GM23338 (cell line): ENCODE results near the gene CELF4. TPM values are rescaled to one million over a fixed set of nuclear protein-coding genes. Genes with fewer than 3 reads are reported as not detected.
A peak's percentile ranks its signal among the peaks of the same experiment; 100 is the strongest.
"Not testable (repeated sequence)": the region's sequence is repeated elsewhere in the genome, so short reads cannot be mapped to it uniquely, and the experiment has no call there.

ENCODE experiments used
- ATAC-seq: fragments of 200-7000 bp; cut with Tn5 transposase; 3 replicates; pipeline ENCODE4 v1.9.1; 2020
- DNase-seq: peaks from one replicate; pipeline ENCODE4 v3.0.0-alpha.2; 2015; ENCODE audit warnings: low spot score
- H2AFZ ChIP-seq: fragments of 200-600 bp; sonication (generic); 2 replicates; pipeline ENCODE4 v1.8.0; 2016; ENCODE audit warnings: antibody characterized with exemption, mild to moderate bottlenecking, moderate library complexity
- H3F3A ChIP-seq: fragments of 200-600 bp; sonication (generic); replicated peaks from 2 replicates; pipeline ENCODE4 v1.8.0; 2017; ENCODE audit warnings: antibody characterized with exemption, mixed run types, low read depth
- H3K27ac ChIP-seq: fragments of 200-600 bp; sonication (generic); 2 replicates; pipeline ENCODE4 v1.6.1; 2016; ENCODE audit warnings: low read depth
- H3K27me3 ChIP-seq: fragments of 200-600 bp; sonication (generic); 2 replicates; pipeline ENCODE4 v1.8.0; 2016; ENCODE audit warnings: mild to moderate bottlenecking, mixed run types, moderate library complexity; ENCODE audit not compliant: insufficient read depth
- H3K36me3 ChIP-seq: fragments of 200-600 bp; sonication (generic); 2 replicates; pipeline ENCODE4 v1.8.0; 2016; ENCODE audit warnings: mild to moderate bottlenecking; ENCODE audit not compliant: insufficient read depth
- H3K4me1 ChIP-seq: fragments of 200-600 bp; sonication (generic); 2 replicates; pipeline ENCODE4 v1.8.0; 2016; ENCODE audit warnings: mild to moderate bottlenecking, moderate library complexity; ENCODE audit not compliant: insufficient read depth
- H3K4me2 ChIP-seq: fragments of 200-600 bp; sonication (generic); 2 replicates; pipeline ENCODE4 v1.7.1; 2017; ENCODE audit warnings: mixed run types
- H3K4me3 ChIP-seq: fragments of 200-600 bp; sonication (generic); 2 replicates; pipeline ENCODE4 v1.6.1; 2016; ENCODE audit warnings: mixed run types
- H3K79me2 ChIP-seq: fragments of 200-600 bp; sonication (generic); replicated peaks from 2 replicates; pipeline ENCODE4 v1.8.0; 2017; ENCODE audit warnings: mild to moderate bottlenecking; ENCODE audit not compliant: insufficient read depth
- H3K9me2 ChIP-seq: fragments of 200-600 bp; sonication (generic); 2 replicates; pipeline ENCODE4 v1.8.0; 2017; ENCODE audit not compliant: insufficient read depth
- H4K20me1 ChIP-seq: fragments of 200-600 bp; sonication (generic); replicated peaks from 2 replicates; pipeline ENCODE4 v1.8.0; 2017; ENCODE audit warnings: mild to moderate bottlenecking; ENCODE audit not compliant: insufficient read depth
- H3K27ac Mint-ChIP-seq: 2 replicates; pipeline ENCODE4 v1.8.0; 2020; ENCODE audit warnings: inconsistent platforms, mild to moderate bottlenecking, moderate library complexity, mixed read lengths
- H3K27me3 Mint-ChIP-seq: 3 replicates; pipeline ENCODE4 v1.8.0; 2022; ENCODE audit warnings: low read depth, mild to moderate bottlenecking, moderate library complexity, mixed read lengths, inconsistent platforms; ENCODE audit not compliant: insufficient read depth, poor library complexity
- H3K36me3 Mint-ChIP-seq: 3 replicates; pipeline ENCODE4 v1.8.0; 2021; ENCODE audit warnings: low read depth, mild to moderate bottlenecking, inconsistent platforms, moderate library complexity, mixed read lengths
- H3K4me1 Mint-ChIP-seq: 3 replicates; pipeline ENCODE4 v1.8.0; 2020; ENCODE audit warnings: mild to moderate bottlenecking, inconsistent platforms, mixed read lengths
- H3K4me3 Mint-ChIP-seq: 3 replicates; pipeline ENCODE4 v1.8.0; 2021; ENCODE audit warnings: moderate library complexity, mild to moderate bottlenecking, inconsistent platforms, mixed read lengths
- H3K9me3 Mint-ChIP-seq: 3 replicates; pipeline ENCODE4 v1.8.0; 2020; ENCODE audit warnings: moderate library complexity, mild to moderate bottlenecking, inconsistent platforms, mixed read lengths
- CREB1 ChIP-seq: fragments of 250-450 bp; sonication (Bioruptor Pico); IDR thresholded peaks from 2 replicates; pipeline ENCODE4 v1.5.0; 2020; ENCODE audit warnings: low read depth, mild to moderate bottlenecking, moderate library complexity
- EZH2 ChIP-seq: fragments of 200-600 bp; sonication (generic); IDR thresholded peaks from one replicate; pipeline ENCODE4 v1.8.0; 2017; ENCODE audit warnings: antibody characterized with exemption, mild to moderate bottlenecking, low read depth; ENCODE audit not compliant: unreplicated experiment
- EZH2phosphoT487 ChIP-seq: fragments of 200-600 bp; sonication (generic); IDR thresholded peaks from one replicate; pipeline ENCODE4 v1.8.1; 2018; ENCODE audit warnings: antibody characterized with exemption; ENCODE audit not compliant: unreplicated experiment
- NANOG ChIP-seq: IDR thresholded peaks from 2 replicates; pipeline ENCODE4 v1.6.1; 2016; ENCODE audit warnings: antibody characterized with exemption, borderline replicate concordance
- STAT1 ChIP-seq: IDR thresholded peaks from one replicate; pipeline ENCODE4 v1.6.1; 2016; ENCODE audit warnings: antibody characterized with exemption; ENCODE audit not compliant: unreplicated experiment
- ZNF331 ChIP-seq: fragments of 250-450 bp; sonication (Bioruptor Pico); IDR thresholded peaks from 2 replicates; pipeline ENCODE4 v1.5.0; 2020; ENCODE audit warnings: low read depth, mild to moderate bottlenecking, moderate library complexity
- polyA plus RNA-seq: library from polyadenylated mRNA; unstranded; fragments of >200 nt; fragmentation: Nextera tagmentation; extraction: Ambion mirVana; gene quantifications from 2 replicates; pipeline ENCODE4 v1.2.1, GENCODE V29; 2016
- total RNA-seq: library from RNA; depleted of rRNA; stranded (reverse); fragments of >200 nt; shearing (Covaris generic); gene quantifications from 2 replicates; pipeline ENCODE4 v1.2.3, GENCODE V29; 2014
- TF ChIP-seq, protein P1 (sequence below), 2 experiments: fragments of 200-600 bp in 1 of 2; sonication (generic) in 1 of 2; conservative IDR thresholded peaks; 2 replicates each; pipeline versions ENCODE4 v1.5.1 to v1.6.1; 2016 to 2017; ENCODE audit warnings: antibody characterized with exemption in 2 of 2, low read depth in 2 of 2, mild to moderate bottlenecking in 2 of 2, moderate library complexity in 1 of 2
- TF ChIP-seq, protein P2 (sequence below): fragments of 250-450 bp; sonication (Bioruptor Pico); IDR thresholded peaks from 2 replicates; pipeline ENCODE4 v1.5.0; 2020; ENCODE audit warnings: mild to moderate bottlenecking, moderate library complexity

The CELF4 gene
- total and polyA plus RNA-seq, 2 experiments from 2014 or later, result 2.6 to 6.7 TPM

DNA sequence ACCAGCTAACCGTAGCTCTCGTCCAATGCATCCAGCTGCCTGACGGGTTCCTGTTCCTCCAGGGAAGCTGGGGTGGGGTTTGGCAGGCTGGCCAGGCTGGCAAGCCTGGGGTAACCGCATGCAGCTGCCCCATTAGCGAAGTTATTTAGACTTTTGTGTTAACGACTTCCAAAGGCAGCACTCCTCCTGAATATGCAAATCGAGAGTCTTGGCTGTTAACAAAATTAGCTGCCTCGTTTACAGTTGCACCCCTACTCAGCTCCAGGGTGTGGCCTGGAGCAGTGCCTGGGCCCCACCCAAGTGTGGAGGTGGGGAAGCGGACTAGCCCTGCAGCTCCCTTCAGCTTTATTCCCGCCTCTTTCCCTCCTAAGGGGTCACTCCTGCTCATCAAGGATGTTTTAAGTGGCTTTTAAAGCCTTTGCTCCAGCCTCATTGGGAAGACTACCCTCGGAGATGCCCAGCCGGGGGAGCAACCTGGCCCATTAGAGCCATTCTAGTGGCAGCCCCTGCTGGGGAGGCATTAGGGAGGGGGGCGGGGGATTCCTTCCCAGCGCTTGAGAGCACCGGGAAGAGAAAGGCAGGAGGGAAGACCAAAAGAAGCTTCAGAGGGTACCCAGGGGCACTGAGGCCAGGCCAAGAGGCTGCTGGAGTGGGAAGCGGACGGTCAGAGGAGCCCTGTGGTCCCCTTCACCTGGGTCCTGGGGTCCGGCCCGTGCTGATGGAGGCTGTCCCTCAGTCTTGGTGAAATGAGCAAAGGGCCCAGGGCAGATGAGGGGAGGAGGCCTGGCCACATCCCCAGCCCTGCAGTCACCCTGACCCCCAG, 204.1 kb downstream of the CELF4 start:
- Mint-ChIP-seq H3K27ac (no peak overlapping the region), H3K4me1 (peaks cover 21% of the 10 kb centered on the region), H3K4me3 (peak overlapping the region; percentile 55), H3K36me3 (no peaks in the 10 kb centered on the region), H3K27me3 (peaks cover 70% of the 10 kb centered on the region), H3K9me3 (peaks cover 2% of the 10 kb centered on the region; the same call in 2 of the 3 replicates)
- Histone ChIP-seq H2AFZ (no peak overlapping the region), H3F3A (no peaks in the 10 kb centered on the region; the same call in 1 of the 2 replicates), H3K36me3 (no peaks in the 10 kb centered on the region), H3K9me2 (no peaks in the 10 kb centered on the region), H3K4me2 (peak overlapping the region; percentile 75), H3K27me3 (peaks cover 72% of the 10 kb centered on the region), H4K20me1 (peaks cover 9% of the 10 kb centered on the region; the same call in 1 of the 2 replicates), H3K4me1 (peaks cover 22% of the 10 kb centered on the region), H3K27ac (no peak overlapping the region), H3K79me2 (no peaks in the 10 kb centered on the region), H3K4me3 (peak overlapping the region; percentile 42)
- DNase-seq (peak; percentile 38), ATAC-seq (peak; percentile 52)
- no peak for TF ChIP-seq EZH2

DNA sequence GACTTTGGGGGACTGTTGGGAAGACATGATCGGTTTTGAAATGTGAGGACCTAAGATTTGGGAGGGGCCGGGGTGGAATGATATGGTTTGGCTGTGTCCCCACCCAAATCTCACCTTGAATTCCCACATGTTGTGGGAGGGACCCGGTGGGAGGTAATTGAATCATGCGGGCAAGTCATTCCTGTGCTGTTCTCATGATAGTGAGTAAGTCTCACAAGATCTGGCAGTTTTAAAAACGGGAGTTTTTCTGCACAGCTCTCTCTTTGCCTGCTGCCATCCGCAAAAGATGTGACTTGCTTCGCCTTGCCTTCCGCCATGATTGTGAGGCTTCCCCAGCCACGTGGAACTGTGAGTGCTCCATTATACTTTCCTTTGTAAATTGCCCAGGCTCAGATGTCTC, 207.5 kb downstream of the CELF4 start:
- Mint-ChIP-seq H3K27me3 (peaks cover 55% of the 10 kb centered on the region), H3K4me1 (peaks cover 21% of the 10 kb centered on the region)
- not testable (repeated sequence) for H3K4me2 ChIP-seq, H2AFZ ChIP-seq, H3K79me2 ChIP-seq, H3K4me3 Mint-ChIP-seq, H3F3A ChIP-seq, H3K4me3 ChIP-seq, H3K27ac Mint-ChIP-seq, H4K20me1 ChIP-seq, ATAC-seq, DNase-seq, H3K36me3 Mint-ChIP-seq, H3K27ac ChIP-seq, H3K36me3 ChIP-seq, H3K9me2 ChIP-seq, H3K9me3 Mint-ChIP-seq
- H3K27me3 ChIP-seq, result peaks cover 43% of the 10 kb centered on the region
- peaks cover 22% of the 10 kb centered on the region for H3K4me1 ChIP-seq

DNA sequence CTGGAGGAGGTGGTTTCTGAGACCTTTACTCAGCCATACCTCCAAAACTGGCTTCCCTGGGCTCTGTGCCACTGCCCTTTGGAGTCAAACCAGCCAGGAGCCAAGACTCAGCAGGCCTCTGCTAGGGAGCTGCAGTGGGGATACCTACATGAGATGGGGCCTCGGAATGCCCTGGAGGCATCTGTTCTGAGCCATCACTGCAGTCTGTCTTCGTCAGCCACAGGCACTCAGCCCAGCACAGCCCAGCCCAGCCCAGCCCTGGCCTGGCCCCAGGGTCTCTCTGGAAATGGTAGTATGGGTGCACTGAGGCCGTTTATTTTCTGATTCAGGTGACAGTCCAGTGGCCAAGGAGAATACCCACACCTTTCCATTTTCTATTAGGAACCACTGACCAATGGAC, 209.8 kb downstream of the CELF4 start:
- H3K9me3 Mint-ChIP-seq, result no peaks in the 10 kb centered on the region; the same call in 2 of the 3 replicates
- Histone ChIP-seq H2AFZ (no peak overlapping the region), H3K4me1 (peaks cover 3% of the 10 kb centered on the region), H3K79me2 (no peaks in the 10 kb centered on the region), H3K9me2 (no peaks in the 10 kb centered on the region), H3K27me3 (peaks cover 23% of the 10 kb centered on the region), H3F3A (no peaks in the 10 kb centered on the region), H3K27ac (no peak overlapping the region), H4K20me1 (peaks cover 2% of the 10 kb centered on the region; the same call in 1 of the 2 replicates), H3K4me2 (no peak overlapping the region), H3K36me3 (no peaks in the 10 kb centered on the region), H3K4me3 (no peak overlapping the region)
- H3K4me3 Mint-ChIP-seq, result no peak overlapping the region
- H3K27ac Mint-ChIP-seq, result no peak overlapping the region
- H3K27me3 Mint-ChIP-seq, result peaks cover 38% of the 10 kb centered on the region
- ATAC-seq, result no peak
- no peaks in the 10 kb centered on the region for H3K36me3 Mint-ChIP-seq
- peaks cover 4% of the 10 kb centered on the region for H3K4me1 Mint-ChIP-seq
- DNase-seq, result no peak
- TF ChIP-seq, protein P1, sequence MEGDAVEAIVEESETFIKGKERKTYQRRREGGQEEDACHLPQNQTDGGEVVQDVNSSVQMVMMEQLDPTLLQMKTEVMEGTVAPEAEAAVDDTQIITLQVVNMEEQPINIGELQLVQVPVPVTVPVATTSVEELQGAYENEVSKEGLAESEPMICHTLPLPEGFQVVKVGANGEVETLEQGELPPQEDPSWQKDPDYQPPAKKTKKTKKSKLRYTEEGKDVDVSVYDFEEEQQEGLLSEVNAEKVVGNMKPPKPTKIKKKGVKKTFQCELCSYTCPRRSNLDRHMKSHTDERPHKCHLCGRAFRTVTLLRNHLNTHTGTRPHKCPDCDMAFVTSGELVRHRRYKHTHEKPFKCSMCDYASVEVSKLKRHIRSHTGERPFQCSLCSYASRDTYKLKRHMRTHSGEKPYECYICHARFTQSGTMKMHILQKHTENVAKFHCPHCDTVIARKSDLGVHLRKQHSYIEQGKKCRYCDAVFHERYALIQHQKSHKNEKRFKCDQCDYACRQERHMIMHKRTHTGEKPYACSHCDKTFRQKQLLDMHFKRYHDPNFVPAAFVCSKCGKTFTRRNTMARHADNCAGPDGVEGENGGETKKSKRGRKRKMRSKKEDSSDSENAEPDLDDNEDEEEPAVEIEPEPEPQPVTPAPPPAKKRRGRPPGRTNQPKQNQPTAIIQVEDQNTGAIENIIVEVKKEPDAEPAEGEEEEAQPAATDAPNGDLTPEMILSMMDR (conservative IDR thresholded peaks at IDR 0.05; ENCODE audit: low read depth in 2 of 2), result no peak
- TF ChIP-seq STAT1 (no peak), EZH2phosphoT487 (no peak), ZNF331 (no peak), NANOG (no peak), CREB1 (CRISPR knock-in tag) (no peak)
- TF ChIP-seq, protein P2, sequence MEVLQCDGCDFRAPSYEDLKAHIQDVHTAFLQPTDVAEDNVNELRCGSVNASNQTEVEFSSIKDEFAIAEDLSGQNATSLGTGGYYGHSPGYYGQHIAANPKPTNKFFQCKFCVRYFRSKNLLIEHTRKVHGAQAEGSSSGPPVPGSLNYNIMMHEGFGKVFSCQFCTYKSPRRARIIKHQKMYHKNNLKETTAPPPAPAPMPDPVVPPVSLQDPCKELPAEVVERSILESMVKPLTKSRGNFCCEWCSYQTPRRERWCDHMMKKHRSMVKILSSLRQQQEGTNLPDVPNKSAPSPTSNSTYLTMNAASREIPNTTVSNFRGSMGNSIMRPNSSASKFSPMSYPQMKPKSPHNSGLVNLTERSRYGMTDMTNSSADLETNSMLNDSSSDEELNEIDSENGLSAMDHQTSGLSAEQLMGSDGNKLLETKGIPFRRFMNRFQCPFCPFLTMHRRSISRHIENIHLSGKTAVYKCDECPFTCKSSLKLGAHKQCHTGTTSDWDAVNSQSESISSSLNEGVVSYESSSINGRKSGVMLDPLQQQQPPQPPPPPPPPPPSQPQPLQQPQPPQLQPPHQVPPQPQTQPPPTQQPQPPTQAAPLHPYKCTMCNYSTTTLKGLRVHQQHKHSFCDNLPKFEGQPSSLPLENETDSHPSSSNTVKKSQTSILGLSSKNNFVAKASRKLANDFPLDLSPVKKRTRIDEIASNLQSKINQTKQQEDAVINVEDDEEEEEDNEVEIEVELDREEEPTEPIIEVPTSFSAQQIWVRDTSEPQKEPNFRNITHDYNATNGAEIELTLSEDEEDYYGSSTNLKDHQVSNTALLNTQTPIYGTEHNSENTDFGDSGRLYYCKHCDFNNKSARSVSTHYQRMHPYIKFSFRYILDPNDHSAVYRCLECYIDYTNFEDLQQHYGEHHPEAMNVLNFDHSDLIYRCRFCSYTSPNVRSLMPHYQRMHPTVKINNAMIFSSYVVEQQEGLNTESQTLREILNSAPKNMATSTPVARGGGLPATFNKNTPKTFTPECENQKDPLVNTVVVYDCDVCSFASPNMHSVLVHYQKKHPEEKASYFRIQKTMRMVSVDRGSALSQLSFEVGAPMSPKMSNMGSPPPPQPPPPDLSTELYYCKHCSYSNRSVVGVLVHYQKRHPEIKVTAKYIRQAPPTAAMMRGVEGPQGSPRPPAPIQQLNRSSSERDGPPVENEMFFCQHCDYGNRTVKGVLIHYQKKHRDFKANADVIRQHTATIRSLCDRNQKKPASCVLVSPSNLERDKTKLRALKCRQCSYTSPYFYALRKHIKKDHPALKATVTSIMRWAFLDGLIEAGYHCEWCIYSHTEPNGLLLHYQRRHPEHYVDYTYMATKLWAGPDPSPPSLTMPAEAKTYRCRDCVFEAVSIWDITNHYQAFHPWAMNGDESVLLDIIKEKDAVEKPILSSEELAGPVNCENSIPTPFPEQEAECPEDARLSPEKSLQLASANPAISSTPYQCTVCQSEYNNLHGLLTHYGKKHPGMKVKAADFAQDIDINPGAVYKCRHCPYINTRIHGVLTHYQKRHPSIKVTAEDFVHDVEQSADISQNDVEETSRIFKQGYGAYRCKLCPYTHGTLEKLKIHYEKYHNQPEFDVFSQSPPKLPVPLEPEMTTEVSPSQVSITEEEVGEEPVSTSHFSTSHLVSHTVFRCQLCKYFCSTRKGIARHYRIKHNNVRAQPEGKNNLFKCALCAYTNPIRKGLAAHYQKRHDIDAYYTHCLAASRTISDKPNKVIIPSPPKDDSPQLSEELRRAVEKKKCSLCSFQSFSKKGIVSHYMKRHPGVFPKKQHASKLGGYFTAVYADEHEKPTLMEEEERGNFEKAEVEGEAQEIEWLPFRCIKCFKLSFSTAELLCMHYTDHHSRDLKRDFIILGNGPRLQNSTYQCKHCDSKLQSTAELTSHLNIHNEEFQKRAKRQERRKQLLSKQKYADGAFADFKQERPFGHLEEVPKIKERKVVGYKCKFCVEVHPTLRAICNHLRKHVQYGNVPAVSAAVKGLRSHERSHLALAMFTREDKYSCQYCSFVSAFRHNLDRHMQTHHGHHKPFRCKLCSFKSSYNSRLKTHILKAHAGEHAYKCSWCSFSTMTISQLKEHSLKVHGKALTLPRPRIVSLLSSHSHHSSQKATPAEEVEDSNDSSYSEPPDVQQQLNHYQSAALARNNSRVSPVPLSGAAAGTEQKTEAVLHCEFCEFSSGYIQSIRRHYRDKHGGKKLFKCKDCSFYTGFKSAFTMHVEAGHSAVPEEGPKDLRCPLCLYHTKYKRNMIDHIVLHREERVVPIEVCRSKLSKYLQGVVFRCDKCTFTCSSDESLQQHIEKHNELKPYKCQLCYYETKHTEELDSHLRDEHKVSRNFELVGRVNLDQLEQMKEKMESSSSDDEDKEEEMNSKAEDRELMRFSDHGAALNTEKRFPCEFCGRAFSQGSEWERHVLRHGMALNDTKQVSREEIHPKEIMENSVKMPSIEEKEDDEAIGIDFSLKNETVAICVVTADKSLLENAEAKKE (CRISPR knock-in tag), result no peak
